NCI-H1694 treated with DMSO at 0.1 percent for 48 hours (cell line): ENCODE measurements around the gene CDH22.

Source experiments
- DNase-seq: peaks from one replicate; lab custom pipeline; 2025; lab: John Stamatoyannopoulos, UW

The CDH22 gene

DNA sequence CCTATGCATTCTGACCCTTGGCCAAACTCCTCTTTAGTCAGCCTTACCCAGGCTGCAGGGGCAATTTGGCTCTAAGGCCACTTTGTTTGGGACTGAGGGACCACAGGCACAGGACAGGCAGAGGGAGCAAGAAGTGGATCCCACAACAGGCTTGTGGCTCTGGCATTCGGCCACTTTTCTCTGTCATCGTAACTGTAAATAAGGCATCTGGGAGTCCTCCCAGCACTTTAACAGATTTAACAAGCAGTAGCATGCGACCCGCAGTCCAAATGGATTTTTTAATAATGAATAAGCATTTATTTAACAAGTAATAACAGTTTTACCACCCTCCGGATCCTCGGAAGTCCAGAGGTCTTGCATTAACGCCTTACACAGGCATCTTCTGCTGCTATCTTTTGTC lies 16.1 kb upstream of the CDH22 start:
- DNase-seq = peak; percentile 20

- no peak for DNase-seq
Measured at GRCh38 chr20:46323557-46323956, 15.3 kb upstream of the CDH22 start.

DNA sequence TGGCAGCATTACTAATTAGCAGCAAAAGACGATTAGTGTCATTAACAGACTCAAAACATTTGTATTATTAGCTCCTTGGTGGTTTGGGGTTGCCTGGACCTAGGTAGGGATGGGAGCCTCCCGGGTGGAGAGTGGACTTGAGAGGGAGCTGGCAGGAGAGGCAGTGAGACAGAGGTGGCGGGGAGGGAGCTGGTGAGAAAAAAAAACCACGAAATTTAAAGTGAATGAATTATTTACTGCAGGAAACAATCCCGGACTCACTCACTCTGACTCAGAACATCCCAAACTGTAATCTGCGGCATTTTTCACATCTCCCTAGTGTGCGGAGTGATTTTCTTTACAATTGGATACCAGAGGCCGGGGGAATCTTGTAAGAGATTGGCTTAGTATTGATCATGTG lies 14.3 kb upstream of the CDH22 start:
- DNase-seq = no peak

GRCh38 chr20:46317685-46318177 lies 9.4 kb upstream of the CDH22 start:
- DNase-seq = no peak

- no peak for DNase-seq
Measured at GRCh38 chr20:46316984-46317684, 8.8 kb upstream of the CDH22 start.

DNA sequence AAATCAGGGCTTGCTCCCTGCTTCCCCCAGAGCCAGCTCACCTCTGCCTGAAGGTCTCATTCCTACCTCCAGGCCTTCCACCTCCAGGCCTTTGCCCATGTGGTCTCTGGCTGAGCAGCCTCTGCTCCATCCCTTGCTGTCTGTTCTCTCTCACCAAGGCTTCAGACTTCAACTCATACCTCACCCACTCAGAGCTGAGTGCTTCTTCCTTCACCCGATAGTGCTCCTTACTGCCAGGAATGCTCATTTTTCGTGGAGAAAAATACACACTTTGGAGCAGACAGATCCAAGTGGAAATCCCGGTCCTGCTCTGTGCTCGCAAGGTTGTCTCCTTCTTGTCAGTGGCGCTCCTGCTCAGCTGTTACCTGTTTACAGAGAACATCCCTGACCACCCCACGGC lies 7.0 kb upstream of the CDH22 start:
- no peak for DNase-seq

- no peak for DNase-seq
Measured at GRCh38 chr20:46312945-46313861, 4.9 kb upstream of the CDH22 start.

DNA sequence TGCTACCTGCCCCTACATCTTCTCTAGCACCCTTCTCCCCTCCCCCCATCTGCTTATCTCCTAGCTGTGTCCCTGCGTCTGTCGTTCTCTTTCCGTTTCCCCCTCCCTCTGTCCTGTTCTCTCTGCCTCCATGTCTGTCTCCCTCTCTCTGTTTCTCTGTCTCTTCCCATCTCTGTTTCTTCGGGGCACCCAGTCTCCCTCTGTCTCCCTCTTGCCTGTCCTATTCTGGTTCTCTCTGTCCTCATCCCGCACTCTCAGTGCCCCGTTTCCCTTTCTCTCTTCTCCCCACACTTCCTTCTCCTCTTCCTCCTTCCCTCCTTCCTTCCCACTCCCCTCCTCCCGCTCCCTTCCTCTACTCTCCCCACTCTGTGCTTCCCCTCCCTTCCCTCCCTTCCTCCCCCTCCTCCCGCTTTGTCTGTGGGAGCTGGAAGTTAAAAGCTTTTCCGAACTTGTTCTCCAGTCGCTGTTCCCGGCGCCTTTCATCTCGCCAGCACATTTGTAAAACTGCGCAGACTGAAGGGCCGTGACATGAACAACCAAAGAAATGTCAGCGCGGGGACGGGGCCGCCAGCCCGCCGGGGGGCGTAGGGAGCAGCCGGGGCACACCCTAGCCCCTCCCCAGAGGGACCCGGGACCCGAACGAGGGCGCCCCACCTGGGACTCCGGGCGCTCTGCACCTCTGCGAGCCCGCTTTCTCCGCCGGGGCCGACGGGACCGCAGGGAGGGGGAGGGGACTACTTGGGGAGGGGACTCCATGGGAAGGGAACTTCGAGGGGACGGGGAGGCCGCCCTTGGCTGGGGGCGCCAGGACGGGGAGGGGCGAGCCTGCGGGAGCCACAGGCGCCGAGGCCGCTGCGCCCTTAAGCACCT lies 4.0 kb upstream of the CDH22 start:
- peak; percentile 18 for DNase-seq

DNA sequence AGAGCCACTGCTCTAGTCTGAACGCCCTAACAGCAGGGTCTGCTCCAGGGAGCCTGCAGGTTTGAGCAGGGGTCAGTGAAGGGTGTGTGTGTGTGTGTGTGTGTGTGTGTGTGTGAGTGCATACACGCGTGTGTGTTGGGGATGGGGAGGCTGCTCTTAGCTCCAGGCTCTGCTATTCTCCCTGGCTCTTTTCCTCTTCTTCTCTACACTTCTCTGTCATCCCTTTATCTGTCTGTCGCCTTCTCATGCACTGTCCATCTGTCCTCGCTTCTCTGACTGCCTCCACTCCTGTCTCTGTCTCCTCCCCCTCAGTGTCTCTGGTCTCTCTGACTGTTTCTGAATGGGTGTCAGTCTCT lies 3.4 kb upstream of the CDH22 start:
- no peak for DNase-seq

DNA sequence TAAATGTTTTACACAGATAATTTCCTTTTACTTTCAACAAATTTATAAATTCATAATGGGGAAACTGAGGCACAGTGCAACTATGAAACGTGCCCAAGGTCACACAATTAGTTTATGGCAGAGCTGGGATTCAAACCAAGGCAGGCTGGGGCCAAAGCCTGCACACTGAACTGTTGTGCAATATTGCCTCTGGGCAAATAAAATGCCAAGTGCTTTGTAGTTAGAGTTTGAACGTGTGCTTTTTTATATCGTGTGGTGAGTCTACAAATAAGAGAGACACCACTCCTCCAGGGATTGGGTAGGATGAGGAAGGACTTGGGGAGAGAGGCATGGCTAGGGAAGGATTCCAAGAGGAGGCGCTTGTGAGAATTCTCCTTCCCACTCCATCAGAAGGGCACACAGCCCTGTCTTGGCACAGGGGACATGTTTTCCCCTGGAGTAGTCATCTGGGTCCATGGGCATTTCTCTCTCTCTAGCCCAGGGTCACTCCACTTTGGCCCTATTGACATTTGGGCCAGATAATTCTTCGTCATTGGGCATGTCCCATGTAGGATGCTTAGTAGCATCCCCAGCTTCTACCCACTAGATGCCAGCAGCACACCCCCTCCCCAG lies 2.8 kb upstream of the CDH22 start:
- DNase-seq = no peak

DNA sequence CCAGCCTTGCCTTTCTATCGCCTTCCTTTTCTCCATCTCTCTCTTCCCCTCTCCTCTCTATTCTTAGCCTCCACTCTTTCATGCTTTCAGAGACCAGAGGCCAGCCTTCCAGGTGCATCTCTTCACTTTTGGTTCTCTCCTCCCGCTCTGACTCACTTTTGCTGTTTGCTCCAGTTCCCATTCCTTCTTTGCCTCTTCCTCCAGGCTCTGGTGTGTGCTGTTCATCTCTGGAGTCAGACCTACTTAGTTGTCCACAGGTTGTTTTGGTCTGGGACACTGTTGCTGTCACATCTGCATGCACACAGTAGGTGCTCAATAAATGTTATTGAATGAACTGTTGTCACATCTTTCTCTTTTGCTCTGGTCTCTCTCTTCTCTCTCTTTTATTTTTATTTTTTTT lies 1.6 kb upstream of the CDH22 start:
- DNase-seq = no peak

DNA sequence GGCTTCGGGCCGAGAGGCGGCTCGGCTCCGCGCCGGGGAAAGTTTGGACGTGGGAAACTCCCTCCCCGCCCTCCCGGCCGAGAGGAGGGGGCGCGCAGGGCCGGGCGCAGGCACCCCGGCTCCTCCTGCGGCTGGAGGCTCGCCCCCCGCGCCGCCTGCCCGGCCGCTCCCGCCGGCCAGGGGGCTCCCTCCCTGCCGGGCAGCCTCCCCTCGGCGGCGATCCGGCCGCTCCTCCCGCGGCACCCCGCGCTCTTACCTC lies 370 bp downstream of the CDH22 start:
- no peak for DNase-seq

GRCh38 chr20:46307139-46307998 lies 929 bp downstream of the CDH22 start:
- peak; percentile 61 for DNase-seq

DNA sequence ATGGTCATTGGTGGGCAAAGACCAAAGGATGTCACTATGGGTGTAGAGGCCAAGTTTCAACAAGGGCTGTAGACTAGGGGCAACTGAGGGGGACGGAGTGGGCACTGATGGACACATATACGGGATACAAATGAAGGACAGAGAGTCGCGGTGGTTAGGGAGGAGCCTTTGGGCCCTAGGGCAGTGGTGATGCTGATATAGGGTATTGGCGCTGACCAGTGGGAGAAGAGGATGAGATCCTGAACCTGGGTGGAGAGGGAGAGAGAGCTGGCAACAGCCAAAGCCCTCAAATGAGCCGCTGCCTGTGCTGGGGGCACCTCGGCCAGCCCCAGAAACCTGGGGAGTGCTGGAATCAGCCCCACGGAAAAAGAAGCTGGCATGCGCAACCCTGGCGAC lies 1.6 kb downstream of the CDH22 start:
- no peak for DNase-seq

GRCh38 chr20:46305973-46306360 lies 2.3 kb downstream of the CDH22 start:
- no peak for DNase-seq

- DNase-seq = no peak
Measured at GRCh38 chr20:46305331-46305972, 2.8 kb downstream of the CDH22 start.

DNA sequence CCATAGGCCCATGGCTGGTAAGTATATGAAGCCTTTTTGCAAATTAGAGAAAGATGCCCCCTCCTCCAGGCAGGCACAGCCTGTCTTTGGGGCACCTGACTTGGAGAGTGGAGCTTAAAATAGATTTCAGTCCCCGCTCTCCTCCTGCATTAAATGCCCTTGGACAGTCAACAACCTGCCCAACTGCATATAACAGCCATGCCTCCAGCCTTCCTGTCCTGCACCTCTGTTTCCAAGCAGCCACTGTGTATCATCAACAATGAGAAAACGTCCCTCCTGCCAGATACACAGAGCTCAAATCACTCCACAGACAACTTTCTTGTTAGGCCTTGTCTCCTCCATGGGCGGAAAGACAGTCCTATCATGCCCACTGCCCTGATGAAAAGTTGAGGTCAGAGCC lies 3.4 kb downstream of the CDH22 start:
- DNase-seq = no peak

GRCh38 chr20:46304361-46304760 lies 3.9 kb downstream of the CDH22 start:
- DNase-seq = no peak

GRCh38 chr20:46303176-46303956 lies 4.9 kb downstream of the CDH22 start:
- DNase-seq = no peak

DNA sequence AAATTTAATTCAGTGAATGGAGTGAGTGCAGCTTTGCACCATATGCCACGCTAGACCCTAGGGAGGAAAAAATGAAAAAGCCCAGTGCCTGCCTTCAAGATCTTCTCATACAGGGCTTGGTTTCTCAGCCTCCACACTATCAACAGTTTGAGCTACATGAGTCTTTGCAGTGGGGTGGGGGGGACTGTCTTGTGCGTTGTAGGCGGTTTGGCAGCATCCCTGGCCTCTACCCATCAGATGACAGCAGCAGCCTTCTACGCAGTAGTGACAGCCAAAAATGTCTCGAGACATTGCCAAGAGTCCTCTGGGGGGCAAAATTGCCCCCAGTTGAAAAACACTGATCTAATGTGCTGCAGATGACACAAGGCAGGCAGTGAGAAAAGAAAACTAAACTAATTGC lies 6.2 kb downstream of the CDH22 start:
- no peak for DNase-seq
